ENCODE measurements around the gene GAGE12G.

DNA sequence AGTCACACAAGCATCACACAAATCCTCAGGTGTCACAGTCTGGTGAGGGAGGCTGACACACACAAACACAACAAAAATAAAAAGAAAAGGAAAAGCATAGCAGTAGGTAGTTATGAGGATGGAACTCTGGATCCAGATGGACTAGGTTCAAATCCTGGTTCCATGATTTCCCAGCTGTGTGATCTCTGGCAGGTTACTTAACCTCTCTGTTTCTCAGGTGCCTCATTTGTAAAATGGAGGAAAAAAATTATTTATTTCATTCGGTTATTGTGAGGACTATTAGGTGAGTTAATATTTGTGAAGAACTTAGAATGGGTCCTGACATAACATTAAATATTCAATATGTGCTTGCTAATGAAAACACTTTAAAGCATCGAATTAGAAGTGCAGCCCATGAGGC, 48.4 kb downstream of the GAGE12G start:
- no peak for TF ChIP-seq EZH2 (IDR thresholded peaks at IDR 0.05; ENCODE audit: borderline replicate concordance, low read length)
- TF ChIP-seq, protein P1, sequence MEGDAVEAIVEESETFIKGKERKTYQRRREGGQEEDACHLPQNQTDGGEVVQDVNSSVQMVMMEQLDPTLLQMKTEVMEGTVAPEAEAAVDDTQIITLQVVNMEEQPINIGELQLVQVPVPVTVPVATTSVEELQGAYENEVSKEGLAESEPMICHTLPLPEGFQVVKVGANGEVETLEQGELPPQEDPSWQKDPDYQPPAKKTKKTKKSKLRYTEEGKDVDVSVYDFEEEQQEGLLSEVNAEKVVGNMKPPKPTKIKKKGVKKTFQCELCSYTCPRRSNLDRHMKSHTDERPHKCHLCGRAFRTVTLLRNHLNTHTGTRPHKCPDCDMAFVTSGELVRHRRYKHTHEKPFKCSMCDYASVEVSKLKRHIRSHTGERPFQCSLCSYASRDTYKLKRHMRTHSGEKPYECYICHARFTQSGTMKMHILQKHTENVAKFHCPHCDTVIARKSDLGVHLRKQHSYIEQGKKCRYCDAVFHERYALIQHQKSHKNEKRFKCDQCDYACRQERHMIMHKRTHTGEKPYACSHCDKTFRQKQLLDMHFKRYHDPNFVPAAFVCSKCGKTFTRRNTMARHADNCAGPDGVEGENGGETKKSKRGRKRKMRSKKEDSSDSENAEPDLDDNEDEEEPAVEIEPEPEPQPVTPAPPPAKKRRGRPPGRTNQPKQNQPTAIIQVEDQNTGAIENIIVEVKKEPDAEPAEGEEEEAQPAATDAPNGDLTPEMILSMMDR (conservative IDR thresholded peaks at IDR 0.05 in 1 of 2, IDR thresholded peaks at IDR 0.05 in 1 of 2; ENCODE audit: extremely low read depth in 1 of 2, insufficient read depth in 1 of 2, low read depth in 1 of 2, low read length in 2 of 2), result no peak
